Measurements from ENCODE around the gene PRSS53. TPM values are rescaled to one million over a fixed set of nuclear protein-coding genes. Genes with fewer than 3 reads are reported as not detected.

The PRSS53 gene
- total RNA-seq, 1 donor from 2014 or later = 5.1 TPM

- no peaks in the 10 kb centered on the region for H3K27me3 Mint-ChIP-seq
- H3K4me3 Mint-ChIP-seq = no peak overlapping the region
- DNase-seq (ENCODE audit: extremely low spot score, unreplicated experiment) = no peak
- TF ChIP-seq CTCF (conservative IDR thresholded peaks at IDR 0.05) = no peak
- H3K36me3 Mint-ChIP-seq = no peaks in the 10 kb centered on the region
- no peak overlapping the region for H3K27ac Mint-ChIP-seq
- H3K4me1 Mint-ChIP-seq (ENCODE audit: unreplicated experiment) = no peaks in the 10 kb centered on the region
- H3K9me3 Mint-ChIP-seq = no peaks in the 10 kb centered on the region
Observed at GRCh38 chr16:31055613-31056012, 33.1 kb downstream of the PRSS53 start.

GRCh38 chr16:31052114-31052513 lies 36.6 kb downstream of the PRSS53 start:
- Mint-ChIP-seq H3K27me3 (no peaks in the 10 kb centered on the region), H3K36me3 (no peaks in the 10 kb centered on the region), H3K9me3 (no peaks in the 10 kb centered on the region), H3K4me1 (ENCODE audit: unreplicated experiment) (no peaks in the 10 kb centered on the region), H3K27ac (no peak overlapping the region), H3K4me3 (no peak overlapping the region)
- no peak for DNase-seq (ENCODE audit: extremely low spot score, unreplicated experiment)
- no peak for TF ChIP-seq CTCF (conservative IDR thresholded peaks at IDR 0.05)

- Mint-ChIP-seq H3K4me3 (no peak overlapping the region), H3K27ac (no peak overlapping the region), H3K4me1 (ENCODE audit: unreplicated experiment) (no peaks in the 10 kb centered on the region), H3K9me3 (no peaks in the 10 kb centered on the region), H3K36me3 (no peaks in the 10 kb centered on the region), H3K27me3 (no peaks in the 10 kb centered on the region)
- DNase-seq (ENCODE audit: extremely low spot score, unreplicated experiment) = no peak
- no peak for TF ChIP-seq CTCF (conservative IDR thresholded peaks at IDR 0.05)
Observed at GRCh38 chr16:31050280-31051030, 38.3 kb downstream of the PRSS53 start.

GRCh38 chr16:31043898-31044481 lies 44.8 kb downstream of the PRSS53 start:
- DNase-seq (ENCODE audit: extremely low spot score, unreplicated experiment) = no peak
- Mint-ChIP-seq H3K4me3 (no peak overlapping the region), H3K27ac (no peak overlapping the region), H3K27me3 (no peaks in the 10 kb centered on the region), H3K9me3 (no peaks in the 10 kb centered on the region), H3K36me3 (no peaks in the 10 kb centered on the region), H3K4me1 (ENCODE audit: unreplicated experiment) (no peaks in the 10 kb centered on the region)
- no peak for TF ChIP-seq CTCF (conservative IDR thresholded peaks at IDR 0.05)

GRCh38 chr16:31043352-31043751 lies 45.4 kb downstream of the PRSS53 start:
- Mint-ChIP-seq H3K4me1 (ENCODE audit: unreplicated experiment) (no peaks in the 10 kb centered on the region), H3K27me3 (no peaks in the 10 kb centered on the region), H3K27ac (no peak overlapping the region), H3K36me3 (no peaks in the 10 kb centered on the region), H3K4me3 (no peak overlapping the region), H3K9me3 (no peaks in the 10 kb centered on the region)
- DNase-seq (ENCODE audit: extremely low spot score, unreplicated experiment) = no peak
- TF ChIP-seq CTCF (conservative IDR thresholded peaks at IDR 0.05) = no peak
